SU-DHL-6 (cell line): ENCODE measurements around the gene F2RL3.

Source experiments
- CTCF ChIP-seq: fragments of 200-600 bp; sonication (generic); IDR thresholded peaks from one replicate; pipeline ENCODE4 v1.5.1; 2017; ENCODE audit warnings: antibody characterized with exemption, mild to moderate bottlenecking, low read length, moderate library complexity; ENCODE audit not compliant: insufficient read depth, poor library complexity, severe bottlenecking
- EZH2phosphoT487 ChIP-seq: fragments of 200-600 bp; sonication (generic), shearing (Covaris generic); conservative IDR thresholded peaks from 2 replicates; pipeline ENCODE4 v1.6.1; 2018; ENCODE audit warnings: mild to moderate bottlenecking, antibody characterized with exemption, low read length, moderate library complexity, mixed read lengths

- no peak for TF ChIP-seq CTCF
- TF ChIP-seq EZH2phosphoT487 = no peak
Measured at GRCh38 chr19:16876904-16877361, 11.9 kb upstream of the F2RL3 start.
